Measurements from ENCODE around the gene IGLL5. TPM values are rescaled to one million over a fixed set of nuclear protein-coding genes. Genes with fewer than 3 reads are reported as not detected.

IGLL5 gene
- total and polyA plus RNA-seq, 9 of the 15 experiments (the other 6 are each of a cell fraction or from before 2014, with no cell fraction given), result not detected

DNA sequence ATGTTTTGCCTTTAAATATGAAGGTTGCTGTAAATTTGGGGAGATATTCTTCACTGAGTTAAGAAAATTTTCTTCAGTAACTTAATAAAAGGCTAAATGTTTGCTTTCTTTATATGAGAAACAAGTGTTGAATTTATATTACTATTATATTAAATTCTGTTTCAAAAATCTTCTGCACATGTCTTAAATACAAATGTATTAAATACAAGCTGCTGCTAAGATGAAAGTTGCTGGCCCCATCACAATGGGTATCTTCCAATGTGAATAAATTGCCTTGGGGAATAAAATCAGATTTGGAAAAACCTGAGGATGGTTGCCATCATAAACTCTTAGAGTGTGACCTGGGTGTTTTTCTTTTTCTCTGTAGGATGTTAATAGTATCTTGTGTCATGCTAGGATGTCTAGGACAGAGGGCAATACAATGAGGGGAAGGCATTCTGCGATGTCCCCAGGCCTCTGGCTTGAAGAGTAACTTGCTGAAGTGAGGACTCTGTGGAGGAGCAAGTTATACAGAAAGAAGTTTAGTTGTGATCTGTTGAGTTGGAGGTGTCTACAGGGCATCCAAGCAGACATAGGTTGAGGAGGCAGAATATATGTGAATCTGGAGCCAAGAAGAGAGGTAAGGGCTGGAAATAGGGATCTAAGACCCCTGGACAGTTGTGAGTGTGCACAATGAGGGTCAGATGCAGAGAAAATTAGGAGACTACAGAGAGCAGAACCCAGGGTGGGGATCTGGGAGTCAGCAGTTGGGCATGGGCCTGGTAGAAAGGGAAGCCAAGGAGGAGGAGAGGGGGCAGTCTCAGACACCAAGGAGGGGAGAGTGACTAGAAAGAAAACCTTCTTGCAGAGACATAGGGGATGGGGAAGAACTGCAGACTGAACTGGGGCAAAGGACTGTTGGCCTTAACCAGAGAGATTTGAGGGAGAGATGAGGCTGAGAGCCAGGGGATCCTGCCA, 4.8 kb downstream of the IGLL5 start:
- Histone ChIP-seq H3K4me3 (no peak overlapping the region), H3K9ac (ENCODE audit: insufficient read depth in 1 of 2, low read depth in 2 of 2, low read length in 2 of 2) (peak overlapping the region in 1 of 2 experiments; percentile 1; a peak in 1 of 4 replicates), H3K27ac (ENCODE audit: extremely low read depth, low read depth, low read length) (no peak overlapping the region), H3K79me2 (ENCODE audit: control insufficient read depth, insufficient read depth, low read length) (no peaks in the 10 kb centered on the region), H3K36me3 (ENCODE audit: control insufficient read depth, insufficient read depth, low read length) (no peaks in the 10 kb centered on the region), H3K4me1 (replicated peaks in 1 of 2; ENCODE audit: control insufficient read depth in 2 of 2, insufficient read depth in 2 of 2, low read length in 2 of 2) (peaks cover 0 to 6% of the 10 kb centered on the region in 2 experiments; a peak in 1 of 5 replicates), H3K27me3 (ENCODE audit: control insufficient read depth in 2 of 2, insufficient read depth in 2 of 2, low read length in 2 of 2) (peaks cover 15 to 61% of the 10 kb centered on the region in 2 experiments; a peak in 4 of 5 replicates), H3K4me2 (ENCODE audit: insufficient read depth, low read length) (no peak overlapping the region), H3K9me1 (ENCODE audit: control insufficient read depth, insufficient read depth, low read length) (no peaks in the 10 kb centered on the region), H2AFZ (ENCODE audit: low read depth, low read length) (no peak overlapping the region), H4K20me1 (replicated peaks; ENCODE audit: control insufficient read depth, insufficient read depth, low read length) (peaks cover 51% of the 10 kb centered on the region), H3K9me3 (replicated peaks; ENCODE audit: control insufficient read depth, insufficient read depth, low read depth, low read length) (no peaks in the 10 kb centered on the region)
- CTCF ChIA-PET (ENCODE audit: low intra/inter-chr PET ratio), result interaction anchor here (0.6 to 0.7 kb wide), 4 partner anchors 12 to 55 kb away, joined by 3 read pairs; no protein-coding TSS in a partner anchor
- intact Hi-C loops (cut with micrococcal nuclease) (loop anchor here (1.0 kb wide), 1 partner anchor 10 kb away; no protein-coding TSS in a partner anchor), in situ Hi-C loops (cut with MboI) (no loop called here)
- POLR2A ChIA-PET, result interaction anchor here (0.6 to 6.6 kb wide), 3 partner anchors 8 to 486 kb away, joined by 3 to 41 read pairs (median 3); no protein-coding TSS in a partner anchor
- ATAC-seq (no peak), DNase-seq (ENCODE audit: extremely low read depth in 1 of 4, low spot score in 3 of 4) (peak in 2 of 4 experiments; percentile 60 to 61), FAIRE-seq (no peak)
- no TSS peak for BruUV-seq (replicated peaks)
- WGBS (ENCODE audit: insufficient coverage, low coverage, missing lambda C conversion rate), result 0% methylated on average over 1 of the region's 1 CpG
- TF ChIP-seq ZNF143 (CRISPR knock-in tag; IDR thresholded peaks at IDR 0.05) (0 out of 2 replicates have a peak, but pooled peaks have one; percentile 20), MAFK (IDR thresholded peaks at IDR 0.05; ENCODE audit: low read length) (0 out of 2 replicates have a peak, but pooled peaks have one; percentile 15), TGIF2 (CRISPR knock-in tag; IDR thresholded peaks at IDR 0.05) (no peak), ZBTB7A (IDR thresholded peaks at IDR 0.05; ENCODE audit: borderline replicate concordance, control insufficient read depth, low read depth, low read length) (0 out of 2 replicates have a peak, but pooled peaks have one; percentile 31), CEBPG (CRISPR knock-in tag; IDR thresholded peaks at IDR 0.05) (no peak), CEBPG (tag; conservative IDR thresholded peaks at IDR 0.05 in 1 of 2, IDR thresholded peaks at IDR 0.05 in 1 of 2) (no peak), ZC3H11A (IDR thresholded peaks at IDR 0.05; ENCODE audit: low read depth, low read length) (peak; percentile 74; the same call in 1 of the 2 replicates), ZC3H8 (IDR thresholded peaks at IDR 0.05) (no peak), HDAC8 (tag; IDR thresholded peaks at IDR 0.05) (no peak), ZNF830 (CRISPR knock-in tag; IDR thresholded peaks at IDR 0.05) (no peak), PHF21A (IDR thresholded peaks at IDR 0.05; ENCODE audit: borderline replicate concordance, low read depth) (0 out of 2 replicates have a peak, but pooled peaks have one; percentile 11), SAP30 (IDR thresholded peaks at IDR 0.05; ENCODE audit: borderline replicate concordance, insufficient read depth, low read depth, low read length, poor library complexity, severe bottlenecking) (no peak), SIRT6 (IDR thresholded peaks at IDR 0.05; ENCODE audit: low read depth, low read length) (no peak)
- TF ChIP-seq, protein P1, sequence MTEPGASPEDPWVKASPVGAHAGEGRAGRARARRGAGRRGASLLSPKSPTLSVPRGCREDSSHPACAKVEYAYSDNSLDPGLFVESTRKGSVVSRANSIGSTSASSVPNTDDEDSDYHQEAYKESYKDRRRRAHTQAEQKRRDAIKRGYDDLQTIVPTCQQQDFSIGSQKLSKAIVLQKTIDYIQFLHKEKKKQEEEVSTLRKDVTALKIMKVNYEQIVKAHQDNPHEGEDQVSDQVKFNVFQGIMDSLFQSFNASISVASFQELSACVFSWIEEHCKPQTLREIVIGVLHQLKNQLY (CRISPR knock-in tag; conservative IDR thresholded peaks at IDR 0.05), result 0 out of 4 replicates have a peak, but pooled peaks of 1 of the 2 experiments have one; percentile 30
- TF ChIP-seq, protein P2, sequence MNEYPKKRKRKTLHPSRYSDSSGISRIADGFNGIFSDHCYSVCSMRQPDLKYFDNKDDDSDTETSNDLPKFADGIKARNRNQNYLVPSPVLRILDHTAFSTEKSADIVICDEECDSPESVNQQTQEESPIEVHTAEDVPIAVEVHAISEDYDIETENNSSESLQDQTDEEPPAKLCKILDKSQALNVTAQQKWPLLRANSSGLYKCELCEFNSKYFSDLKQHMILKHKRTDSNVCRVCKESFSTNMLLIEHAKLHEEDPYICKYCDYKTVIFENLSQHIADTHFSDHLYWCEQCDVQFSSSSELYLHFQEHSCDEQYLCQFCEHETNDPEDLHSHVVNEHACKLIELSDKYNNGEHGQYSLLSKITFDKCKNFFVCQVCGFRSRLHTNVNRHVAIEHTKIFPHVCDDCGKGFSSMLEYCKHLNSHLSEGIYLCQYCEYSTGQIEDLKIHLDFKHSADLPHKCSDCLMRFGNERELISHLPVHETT (CRISPR knock-in tag; conservative IDR thresholded peaks at IDR 0.05 in 1 of 2, IDR thresholded peaks at IDR 0.05 in 1 of 2), result 0 out of 4 replicates have a peak, but pooled peaks of 1 of the 2 experiments have one; percentile 54

Measured in K562 (cell line).